GM23338 (cell line): ENCODE measurements around the gene CIAO3. TPM values are rescaled to one million over a fixed set of nuclear protein-coding genes. Genes with fewer than 3 reads are reported as not detected.

Source experiments
- ATAC-seq: fragments of 200-7000 bp; cut with Tn5 transposase; 3 replicates; pipeline ENCODE4 v1.9.1; 2020
- DNase-seq: peaks from one replicate; pipeline ENCODE4 v3.0.0-alpha.2; 2015; ENCODE audit warnings: low spot score
- H2AFZ ChIP-seq: fragments of 200-600 bp; sonication (generic); 2 replicates; pipeline ENCODE4 v1.8.0; 2016; ENCODE audit warnings: antibody characterized with exemption, mild to moderate bottlenecking, moderate library complexity
- H3F3A ChIP-seq: fragments of 200-600 bp; sonication (generic); replicated peaks from 2 replicates; pipeline ENCODE4 v1.8.0; 2017; ENCODE audit warnings: antibody characterized with exemption, mixed run types, low read depth
- H3K27ac ChIP-seq: fragments of 200-600 bp; sonication (generic); 2 replicates; pipeline ENCODE4 v1.6.1; 2016; ENCODE audit warnings: low read depth
- H3K27me3 ChIP-seq: fragments of 200-600 bp; sonication (generic); 2 replicates; pipeline ENCODE4 v1.8.0; 2016; ENCODE audit warnings: mild to moderate bottlenecking, mixed run types, moderate library complexity; ENCODE audit not compliant: insufficient read depth
- H3K36me3 ChIP-seq: fragments of 200-600 bp; sonication (generic); 2 replicates; pipeline ENCODE4 v1.8.0; 2016; ENCODE audit warnings: mild to moderate bottlenecking; ENCODE audit not compliant: insufficient read depth
- H3K4me1 ChIP-seq: fragments of 200-600 bp; sonication (generic); 2 replicates; pipeline ENCODE4 v1.8.0; 2016; ENCODE audit warnings: mild to moderate bottlenecking, moderate library complexity; ENCODE audit not compliant: insufficient read depth
- H3K4me2 ChIP-seq: fragments of 200-600 bp; sonication (generic); 2 replicates; pipeline ENCODE4 v1.7.1; 2017; ENCODE audit warnings: mixed run types
- H3K4me3 ChIP-seq: fragments of 200-600 bp; sonication (generic); 2 replicates; pipeline ENCODE4 v1.6.1; 2016; ENCODE audit warnings: mixed run types
- H3K79me2 ChIP-seq: fragments of 200-600 bp; sonication (generic); replicated peaks from 2 replicates; pipeline ENCODE4 v1.8.0; 2017; ENCODE audit warnings: mild to moderate bottlenecking; ENCODE audit not compliant: insufficient read depth
- H3K9me2 ChIP-seq: fragments of 200-600 bp; sonication (generic); 2 replicates; pipeline ENCODE4 v1.8.0; 2017; ENCODE audit not compliant: insufficient read depth
- H4K20me1 ChIP-seq: fragments of 200-600 bp; sonication (generic); replicated peaks from 2 replicates; pipeline ENCODE4 v1.8.0; 2017; ENCODE audit warnings: mild to moderate bottlenecking; ENCODE audit not compliant: insufficient read depth
- H3K27ac Mint-ChIP-seq: 2 replicates; pipeline ENCODE4 v1.8.0; 2020; ENCODE audit warnings: inconsistent platforms, mild to moderate bottlenecking, moderate library complexity, mixed read lengths
- H3K27me3 Mint-ChIP-seq: 3 replicates; pipeline ENCODE4 v1.8.0; 2022; ENCODE audit warnings: low read depth, mild to moderate bottlenecking, moderate library complexity, mixed read lengths, inconsistent platforms; ENCODE audit not compliant: insufficient read depth, poor library complexity
- H3K36me3 Mint-ChIP-seq: 3 replicates; pipeline ENCODE4 v1.8.0; 2021; ENCODE audit warnings: low read depth, mild to moderate bottlenecking, inconsistent platforms, moderate library complexity, mixed read lengths
- H3K4me1 Mint-ChIP-seq: 3 replicates; pipeline ENCODE4 v1.8.0; 2020; ENCODE audit warnings: mild to moderate bottlenecking, inconsistent platforms, mixed read lengths
- H3K4me3 Mint-ChIP-seq: 3 replicates; pipeline ENCODE4 v1.8.0; 2021; ENCODE audit warnings: moderate library complexity, mild to moderate bottlenecking, inconsistent platforms, mixed read lengths
- H3K9me3 Mint-ChIP-seq: 3 replicates; pipeline ENCODE4 v1.8.0; 2020; ENCODE audit warnings: moderate library complexity, mild to moderate bottlenecking, inconsistent platforms, mixed read lengths
- EZH2 ChIP-seq: fragments of 200-600 bp; sonication (generic); IDR thresholded peaks from one replicate; pipeline ENCODE4 v1.8.0; 2017; ENCODE audit warnings: antibody characterized with exemption, mild to moderate bottlenecking, low read depth; ENCODE audit not compliant: unreplicated experiment
- POLR2AphosphoS5 ChIP-seq: IDR thresholded peaks from 2 replicates; pipeline ENCODE4 v1.6.1; 2016; ENCODE audit warnings: antibody characterized with exemption, low read depth
- STAT1 ChIP-seq: IDR thresholded peaks from one replicate; pipeline ENCODE4 v1.6.1; 2016; ENCODE audit warnings: antibody characterized with exemption; ENCODE audit not compliant: unreplicated experiment
- ZNF331 ChIP-seq: fragments of 250-450 bp; sonication (Bioruptor Pico); IDR thresholded peaks from 2 replicates; pipeline ENCODE4 v1.5.0; 2020; ENCODE audit warnings: low read depth, mild to moderate bottlenecking, moderate library complexity
- polyA plus RNA-seq: library from polyadenylated mRNA; unstranded; fragments of >200 nt; fragmentation: Nextera tagmentation; extraction: Ambion mirVana; gene quantifications from 2 replicates; pipeline ENCODE4 v1.2.1, GENCODE V29; 2016
- total RNA-seq: library from RNA; depleted of rRNA; stranded (reverse); fragments of >200 nt; shearing (Covaris generic); gene quantifications from 2 replicates; pipeline ENCODE4 v1.2.3, GENCODE V29; 2014
- TF ChIP-seq, protein P1 (sequence below): IDR thresholded peaks from one replicate; pipeline ENCODE4 v1.6.1; 2018; ENCODE audit warnings: antibody characterized with exemption; ENCODE audit not compliant: unreplicated experiment

Gene CIAO3
- total and polyA plus RNA-seq, 2 experiments from 2014 or later, result 13.0 to 42.3 TPM

DNA sequence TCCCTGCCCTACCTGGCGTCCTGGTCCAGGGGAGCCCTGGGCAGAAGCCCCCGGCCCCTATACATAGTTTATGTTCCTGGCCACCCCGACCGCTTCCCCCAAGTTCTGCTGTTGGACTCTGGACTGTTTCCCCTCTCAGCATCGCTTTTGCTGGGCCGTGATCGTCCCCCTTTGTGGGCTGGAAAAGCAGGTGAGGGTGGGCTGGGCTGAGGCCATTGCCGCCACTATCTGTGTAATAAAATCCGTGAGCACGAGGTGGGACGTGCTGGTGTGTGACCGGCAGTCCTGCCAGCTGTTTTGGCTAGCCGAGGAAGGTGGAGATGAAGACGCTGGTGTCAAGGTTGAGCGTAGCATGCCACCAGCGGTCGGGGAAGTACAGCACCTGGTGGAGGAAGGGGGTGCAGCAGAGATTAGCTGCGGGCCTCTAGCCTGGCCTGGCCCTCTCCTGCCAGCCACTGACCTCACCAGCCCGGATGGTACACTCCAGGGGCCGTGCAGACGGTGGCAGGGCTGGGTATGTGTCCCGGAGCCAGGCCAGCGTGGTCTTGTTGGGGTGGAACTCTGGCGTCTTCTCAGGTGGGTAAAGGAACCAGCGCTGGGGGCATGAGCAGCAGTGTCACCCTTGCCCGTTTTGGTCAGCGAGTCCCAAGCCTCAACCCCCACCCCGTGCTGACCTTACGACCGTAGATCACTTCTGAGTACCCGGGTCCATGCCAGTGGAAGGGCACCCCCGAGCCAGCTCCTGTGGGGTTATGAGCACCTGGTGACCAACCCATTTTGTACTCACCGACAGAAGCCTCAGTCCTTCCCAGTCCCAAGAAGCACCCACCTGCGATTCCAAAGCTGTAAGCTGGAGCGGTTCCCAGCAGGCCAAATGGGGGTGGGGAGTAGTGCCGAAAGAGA, 58.1 kb downstream of the CIAO3 start (continued):
- TF ChIP-seq POLR2AphosphoS5 (no peak), EZH2 (no peak), ZNF331 (CRISPR knock-in tag) (no peak)
- TF ChIP-seq, protein P1, sequence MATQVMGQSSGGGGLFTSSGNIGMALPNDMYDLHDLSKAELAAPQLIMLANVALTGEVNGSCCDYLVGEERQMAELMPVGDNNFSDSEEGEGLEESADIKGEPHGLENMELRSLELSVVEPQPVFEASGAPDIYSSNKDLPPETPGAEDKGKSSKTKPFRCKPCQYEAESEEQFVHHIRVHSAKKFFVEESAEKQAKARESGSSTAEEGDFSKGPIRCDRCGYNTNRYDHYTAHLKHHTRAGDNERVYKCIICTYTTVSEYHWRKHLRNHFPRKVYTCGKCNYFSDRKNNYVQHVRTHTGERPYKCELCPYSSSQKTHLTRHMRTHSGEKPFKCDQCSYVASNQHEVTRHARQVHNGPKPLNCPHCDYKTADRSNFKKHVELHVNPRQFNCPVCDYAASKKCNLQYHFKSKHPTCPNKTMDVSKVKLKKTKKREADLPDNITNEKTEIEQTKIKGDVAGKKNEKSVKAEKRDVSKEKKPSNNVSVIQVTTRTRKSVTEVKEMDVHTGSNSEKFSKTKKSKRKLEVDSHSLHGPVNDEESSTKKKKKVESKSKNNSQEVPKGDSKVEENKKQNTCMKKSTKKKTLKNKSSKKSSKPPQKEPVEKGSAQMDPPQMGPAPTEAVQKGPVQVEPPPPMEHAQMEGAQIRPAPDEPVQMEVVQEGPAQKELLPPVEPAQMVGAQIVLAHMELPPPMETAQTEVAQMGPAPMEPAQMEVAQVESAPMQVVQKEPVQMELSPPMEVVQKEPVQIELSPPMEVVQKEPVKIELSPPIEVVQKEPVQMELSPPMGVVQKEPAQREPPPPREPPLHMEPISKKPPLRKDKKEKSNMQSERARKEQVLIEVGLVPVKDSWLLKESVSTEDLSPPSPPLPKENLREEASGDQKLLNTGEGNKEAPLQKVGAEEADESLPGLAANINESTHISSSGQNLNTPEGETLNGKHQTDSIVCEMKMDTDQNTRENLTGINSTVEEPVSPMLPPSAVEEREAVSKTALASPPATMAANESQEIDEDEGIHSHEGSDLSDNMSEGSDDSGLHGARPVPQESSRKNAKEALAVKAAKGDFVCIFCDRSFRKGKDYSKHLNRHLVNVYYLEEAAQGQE, result no peak

DNA sequence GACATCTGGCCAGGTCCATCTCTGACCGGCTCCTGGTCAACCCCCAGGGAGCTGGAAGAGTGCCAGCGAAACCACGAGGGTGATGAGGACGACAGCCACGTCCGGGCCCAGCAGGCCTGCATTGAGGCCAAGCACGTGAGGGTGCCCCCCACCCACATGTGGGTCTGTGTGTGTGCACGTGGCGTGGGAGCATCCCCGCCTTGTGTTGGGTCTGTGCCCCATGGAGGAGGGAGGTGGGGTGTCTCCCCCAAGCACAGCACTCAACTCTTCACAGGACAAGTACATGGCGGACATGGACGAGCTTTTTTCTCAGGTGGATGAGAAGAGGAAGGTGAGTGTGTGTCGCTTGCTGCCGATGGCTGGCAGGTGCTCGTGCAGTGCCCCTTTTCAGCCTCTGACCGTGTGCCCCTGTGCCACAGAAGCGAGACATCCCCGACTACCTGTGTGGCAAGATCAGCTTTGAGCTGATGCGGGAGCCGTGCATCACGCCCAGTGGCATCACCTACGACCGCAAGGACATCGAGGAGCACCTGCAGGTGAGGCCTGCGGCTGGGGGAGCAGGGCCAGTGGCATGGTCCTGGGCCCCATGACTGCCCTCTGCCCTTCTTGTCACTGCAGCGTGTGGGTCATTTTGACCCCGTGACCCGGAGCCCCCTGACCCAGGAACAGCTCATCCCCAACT, 58.9 kb downstream of the CIAO3 start:
- no peak for DNase-seq
- H3K36me3 ChIP-seq, result no peaks in the 10 kb centered on the region; the same call in 1 of the 2 replicates
- H2AFZ ChIP-seq, result no peak overlapping the region
- peaks cover 9% of the 10 kb centered on the region; the same call in 1 of the 2 replicates for H3K79me2 ChIP-seq
- no peaks in the 10 kb centered on the region for H3K9me2 ChIP-seq
- peak overlapping the region; percentile 71; the same call in 1 of the 2 replicates for H3K4me3 ChIP-seq
- no peak for ATAC-seq
- Mint-ChIP-seq H3K36me3 (peaks cover 31% of the 10 kb centered on the region), H3K27me3 (peaks cover 23% of the 10 kb centered on the region), H3K4me1 (peaks cover 23% of the 10 kb centered on the region), H3K27ac (no peak overlapping the region), H3K9me3 (no peaks in the 10 kb centered on the region; the same call in 1 of the 3 replicates), H3K4me3 (peak overlapping the region; percentile 84)
- no peaks in the 10 kb centered on the region for H3K27me3 ChIP-seq
- peaks cover 14% of the 10 kb centered on the region; the same call in 1 of the 2 replicates for H4K20me1 ChIP-seq
- no peak overlapping the region for H3K27ac ChIP-seq
- H3K4me2 ChIP-seq, result peak overlapping the region; percentile 86
- peaks cover 13% of the 10 kb centered on the region; the same call in 1 of the 2 replicates for H3K4me1 ChIP-seq
- H3F3A ChIP-seq, result peaks cover 24% of the 10 kb centered on the region
- no peak for TF ChIP-seq STAT1
- TF ChIP-seq POLR2AphosphoS5, result peak; percentile 3; the same call in 1 of the 2 replicates
